SJCRH30 (cell line): ENCODE data around the gene REC114. TPM values are rescaled to one million over a fixed set of nuclear protein-coding genes. Genes with fewer than 3 reads are reported as not detected.
A peak's percentile ranks its signal among the peaks of the same experiment; 100 is the strongest.

Experiments
- DNase-seq, 2 experiments: peaks; one replicate each; pipeline ENCODE4 v3.0.0-alpha.2; 2015 to 2020
- H3K27ac ChIP-seq: fragments of 250-450 bp; sonication (Bioruptor Pico); 2 replicates; pipeline ENCODE4 v1.5.1; 2020; ENCODE audit warnings: mild to moderate bottlenecking, moderate library complexity
- H3K27me3 ChIP-seq: fragments of 250-450 bp; sonication (Bioruptor Pico); 2 replicates; pipeline ENCODE4 v1.5.1; 2020; ENCODE audit warnings: mild to moderate bottlenecking, moderate library complexity
- H3K36me3 ChIP-seq: fragments of 250-450 bp; sonication (Bioruptor Pico); 2 replicates; pipeline ENCODE4 v1.5.1; 2020; ENCODE audit warnings: mild to moderate bottlenecking, moderate library complexity
- H3K4me1 ChIP-seq: fragments of 250-450 bp; sonication (Bioruptor Pico); 2 replicates; pipeline ENCODE4 v1.5.1; 2020; ENCODE audit warnings: mild to moderate bottlenecking, moderate library complexity
- H3K4me3 ChIP-seq: fragments of 250-450 bp; sonication (Bioruptor Pico); 2 replicates; pipeline ENCODE4 v1.5.1; 2020; ENCODE audit warnings: mild to moderate bottlenecking, moderate library complexity
- H3K9me3 ChIP-seq: fragments of 250-450 bp; sonication (Bioruptor Pico); replicated peaks from 2 replicates; pipeline ENCODE4 v1.5.1; 2020; ENCODE audit warnings: mild to moderate bottlenecking, moderate library complexity
- total RNA-seq: library from RNA; depleted of rRNA; stranded (reverse); fragments of >200 nt; shearing (Covaris generic); gene quantifications from 2 replicates; pipeline ENCODE4 v1.2.3, GENCODE V29; 2014

REC114 gene
- total RNA-seq, 1 experiment from 2014 or later: not detected

GRCh38 chr15:73589766-73590165 lies 146.8 kb downstream of the REC114 start:
- Histone ChIP-seq H3K36me3 (peaks cover 34% of the 10 kb centered on the region), H3K27ac (no peak overlapping the region), H3K4me1 (0 out of 2 replicates have a peak, but pooled peaks cover 4% of the 10 kb centered on the region), H3K9me3 (no peaks in the 10 kb centered on the region), H3K4me3 (no peak overlapping the region), H3K27me3 (no peaks in the 10 kb centered on the region)
- no peak for DNase-seq

- H3K36me3 ChIP-seq: peaks cover 33% of the 10 kb centered on the region
Measured at GRCh38 chr15:73590263-73590662, 147.3 kb downstream of the REC114 start.

GRCh38 chr15:73593304-73594074 lies 150.5 kb downstream of the REC114 start:
- Histone ChIP-seq H3K36me3 (peaks cover 14% of the 10 kb centered on the region), H3K9me3 (no peaks in the 10 kb centered on the region), H3K4me3 (no peak overlapping the region), H3K27me3 (no peaks in the 10 kb centered on the region), H3K4me1 (0 out of 2 replicates have a peak, but pooled peaks cover 4% of the 10 kb centered on the region), H3K27ac (no peak overlapping the region)
- no peak for DNase-seq

More at GRCh38 chr15:73590263-73590662, 147.3 kb downstream of the REC114 start:
- H3K27ac ChIP-seq: no peak overlapping the region
- no peaks in the 10 kb centered on the region for H3K27me3 ChIP-seq
- no peak overlapping the region for H3K4me3 ChIP-seq
- no peaks in the 10 kb centered on the region for H3K9me3 ChIP-seq
- H3K4me1 ChIP-seq: 0 out of 2 replicates have a peak, but pooled peaks cover 4% of the 10 kb centered on the region
- no peak for DNase-seq

GRCh38 chr15:73594109-73594508 lies 151.1 kb downstream of the REC114 start:
- Histone ChIP-seq H3K27ac (no peak overlapping the region), H3K4me1 (0 out of 2 replicates have a peak, but pooled peaks cover 4% of the 10 kb centered on the region)
- DNase-seq: no peak

GRCh38 chr15:73596174-73596573 lies 153.2 kb downstream of the REC114 start:
- no peak for DNase-seq
- peaks cover 3% of the 10 kb centered on the region; the same call in 1 of the 2 replicates for H3K36me3 ChIP-seq
- peaks cover 19% of the 10 kb centered on the region for H3K4me1 ChIP-seq
- no peaks in the 10 kb centered on the region for H3K27me3 ChIP-seq
- no peak overlapping the region for H3K4me3 ChIP-seq
- no peak overlapping the region for H3K27ac ChIP-seq
- no peaks in the 10 kb centered on the region for H3K9me3 ChIP-seq

More at GRCh38 chr15:73594109-73594508, 151.1 kb downstream of the REC114 start:
- H3K4me3 ChIP-seq: no peak overlapping the region
- H3K9me3 ChIP-seq: no peaks in the 10 kb centered on the region
- peaks cover 11% of the 10 kb centered on the region for H3K36me3 ChIP-seq
- no peaks in the 10 kb centered on the region for H3K27me3 ChIP-seq

GRCh38 chr15:73597036-73597638 lies 154.2 kb downstream of the REC114 start:
- Histone ChIP-seq H3K4me1 (peaks cover 21% of the 10 kb centered on the region), H3K36me3 (no peaks in the 10 kb centered on the region; the same call in 1 of the 2 replicates), H3K27me3 (no peaks in the 10 kb centered on the region), H3K9me3 (no peaks in the 10 kb centered on the region), H3K27ac (no peak overlapping the region), H3K4me3 (no peak overlapping the region)
- DNase-seq: no peak

GRCh38 chr15:73598530-73599160 lies 155.7 kb downstream of the REC114 start:
- Histone ChIP-seq H3K27ac (no peak overlapping the region), H3K9me3 (no peaks in the 10 kb centered on the region), H3K4me3 (no peak overlapping the region), H3K36me3 (no peaks in the 10 kb centered on the region; the same call in 1 of the 2 replicates), H3K4me1 (peaks cover 34% of the 10 kb centered on the region), H3K27me3 (no peaks in the 10 kb centered on the region)
- no peak for DNase-seq

GRCh38 chr15:73599934-73600333 lies 157.0 kb downstream of the REC114 start:
- no peak for DNase-seq
- Histone ChIP-seq H3K4me3 (no peak overlapping the region), H3K27ac (no peak overlapping the region), H3K27me3 (no peaks in the 10 kb centered on the region), H3K9me3 (no peaks in the 10 kb centered on the region), H3K4me1 (peaks cover 34% of the 10 kb centered on the region), H3K36me3 (no peaks in the 10 kb centered on the region; the same call in 1 of the 2 replicates)

- Histone ChIP-seq H3K4me3 (no peak overlapping the region), H3K27me3 (no peaks in the 10 kb centered on the region), H3K4me1 (peaks cover 34% of the 10 kb centered on the region), H3K9me3 (no peaks in the 10 kb centered on the region), H3K36me3 (no peaks in the 10 kb centered on the region), H3K27ac (peak overlapping the region; percentile 66)
- DNase-seq: no peak
Measured at GRCh38 chr15:73600413-73601335, 157.7 kb downstream of the REC114 start.

GRCh38 chr15:73601451-73602445 lies 158.8 kb downstream of the REC114 start:
- H3K27me3 ChIP-seq: no peaks in the 10 kb centered on the region
- DNase-seq: peak; percentile 83 to 88
- peak overlapping the region; percentile 66 for H3K27ac ChIP-seq
- no peaks in the 10 kb centered on the region for H3K36me3 ChIP-seq
- peaks cover 34% of the 10 kb centered on the region for H3K4me1 ChIP-seq
- H3K4me3 ChIP-seq: peak overlapping the region; percentile 20
- no peaks in the 10 kb centered on the region for H3K9me3 ChIP-seq

- peak overlapping the region; percentile 20 for H3K4me3 ChIP-seq
- H3K36me3 ChIP-seq: no peaks in the 10 kb centered on the region
- H3K4me1 ChIP-seq: peaks cover 37% of the 10 kb centered on the region
- H3K27ac ChIP-seq: peak overlapping the region; percentile 66
- H3K9me3 ChIP-seq: no peaks in the 10 kb centered on the region
- H3K27me3 ChIP-seq: no peaks in the 10 kb centered on the region
- DNase-seq: no peak
Measured at GRCh38 chr15:73602446-73602843, 159.5 kb downstream of the REC114 start.

- Histone ChIP-seq H3K9me3 (no peaks in the 10 kb centered on the region), H3K27ac (peak overlapping the region; percentile 66; the same call in 1 of the 2 replicates), H3K36me3 (no peaks in the 10 kb centered on the region), H3K27me3 (no peaks in the 10 kb centered on the region), H3K4me3 (no peak overlapping the region), H3K4me1 (peaks cover 37% of the 10 kb centered on the region)
- no peak for DNase-seq
Measured at GRCh38 chr15:73602992-73603391, 160.0 kb downstream of the REC114 start.

GRCh38 chr15:73604477-73604876 lies 161.5 kb downstream of the REC114 start:
- H3K27me3 ChIP-seq: no peaks in the 10 kb centered on the region
- H3K27ac ChIP-seq: no peak overlapping the region
- no peaks in the 10 kb centered on the region for H3K9me3 ChIP-seq
- no peaks in the 10 kb centered on the region for H3K36me3 ChIP-seq
- H3K4me1 ChIP-seq: peaks cover 37% of the 10 kb centered on the region
- H3K4me3 ChIP-seq: no peak overlapping the region
- DNase-seq: no peak
